NCI-H226 (cell line): Measurements from ENCODE around the gene MRPL54.

Source experiments
- DNase-seq: peaks from one replicate; pipeline ENCODE4 v3.0.0-alpha.2; 2015

MRPL54 gene

DNA sequence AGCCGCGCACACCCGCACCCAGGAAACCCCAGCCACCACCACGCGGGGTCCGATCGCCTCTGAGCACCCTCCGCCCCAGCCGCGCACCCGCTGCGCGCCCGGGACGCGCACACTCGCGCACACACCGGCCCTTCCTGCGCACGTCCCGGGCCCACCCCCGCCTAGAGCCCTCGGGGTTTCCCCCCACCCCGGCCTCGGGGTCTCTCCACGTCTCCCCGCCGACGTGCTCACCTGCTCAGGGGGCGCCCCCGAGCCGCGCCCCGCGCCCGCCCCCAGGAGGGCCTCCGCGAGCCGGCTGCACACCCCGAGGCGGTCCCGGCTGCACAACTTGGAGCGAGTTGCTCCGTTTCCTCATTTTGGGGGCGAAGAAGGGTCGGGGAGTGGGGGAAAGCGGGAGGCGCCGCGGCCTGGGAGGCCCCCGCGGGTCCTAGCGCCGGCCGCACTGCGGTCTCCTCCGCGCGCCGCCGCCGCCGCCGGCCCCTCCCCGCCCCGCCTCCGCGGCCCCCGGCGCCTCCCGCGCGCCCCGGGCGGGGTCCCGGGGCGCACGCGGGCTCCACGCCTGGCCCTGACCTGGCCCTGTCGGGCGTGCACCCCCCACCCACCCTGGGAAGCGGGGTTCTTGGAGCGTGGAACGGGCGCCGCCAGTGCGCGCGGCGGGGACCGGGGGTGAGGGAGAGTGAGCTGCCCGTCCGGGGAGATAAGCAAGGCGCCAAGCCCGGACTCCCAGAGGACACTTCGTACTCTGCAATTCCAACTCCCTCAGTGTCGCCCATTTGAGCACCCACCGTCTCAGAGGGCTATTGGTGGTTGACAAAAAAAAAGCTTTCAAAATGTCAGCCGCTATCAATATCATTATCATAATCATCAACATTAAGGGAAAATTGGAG, 23.7 kb downstream of the MRPL54 start, which contains the start of gene MATK:
Gene MATK, minus strand, starts transcription at position 444 of the 887 bp plus-strand sequence. CDS start 1,246 bp downstream, outside the sequence.
- DNase-seq, result no peak

- DNase-seq, result no peak
Observed at GRCh38 chr19:3788996-3789778, 26.7 kb downstream of the MRPL54 start.

GRCh38 chr19:3790209-3790734, 27.8 kb downstream of the MRPL54 start:
- DNase-seq, result no peak

- no peak for DNase-seq
Observed at GRCh38 chr19:3790941-3791340, 28.5 kb downstream of the MRPL54 start.

- no peak for DNase-seq
Observed at GRCh38 chr19:3792114-3792513, 29.6 kb downstream of the MRPL54 start.

DNA sequence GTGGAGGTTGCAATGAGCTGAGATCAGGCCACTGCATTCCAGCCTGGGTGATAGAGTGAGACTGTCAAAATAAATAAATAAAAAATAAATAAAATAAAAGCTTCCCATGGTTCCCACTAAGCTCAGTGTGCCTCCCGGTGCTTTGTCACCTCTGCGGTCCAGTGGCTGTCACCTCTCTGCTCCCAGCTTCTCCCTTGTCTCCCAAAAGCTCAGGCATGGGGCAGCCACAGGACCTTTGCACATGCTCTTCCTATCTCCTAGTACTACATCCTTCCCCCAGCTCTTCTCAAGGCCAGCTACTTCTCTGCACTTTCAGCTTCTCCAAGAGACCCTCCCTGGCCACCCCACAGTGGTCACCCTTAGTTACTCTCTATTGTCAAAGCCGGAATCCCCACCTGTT, 31.3 kb downstream of the MRPL54 start:
- no peak for DNase-seq

DNA sequence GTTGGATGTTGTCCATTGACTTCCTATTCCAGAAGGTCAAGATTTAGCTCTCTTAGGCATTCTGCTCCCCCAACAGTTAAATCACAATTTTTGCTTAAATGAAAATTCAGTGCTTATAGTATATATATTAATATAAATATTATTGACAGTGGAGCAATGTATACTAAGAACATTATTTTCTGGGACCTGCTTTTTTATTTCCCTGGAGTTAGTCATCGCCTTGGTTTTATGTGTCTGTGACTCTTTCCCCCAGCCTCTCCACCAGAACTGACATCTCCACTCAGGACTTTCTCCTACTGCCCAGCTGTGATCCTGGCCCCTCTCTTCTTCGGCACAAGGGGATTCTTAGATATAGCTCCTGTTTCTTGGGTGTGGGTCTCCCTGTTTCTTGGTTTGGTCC, 33.9 kb downstream of the MRPL54 start:
- no peak for DNase-seq

- DNase-seq, result no peak
Observed at GRCh38 chr19:3798137-3798536, 35.7 kb downstream of the MRPL54 start.

- no peak for DNase-seq
Observed at GRCh38 chr19:3800996-3801395, 38.5 kb downstream of the MRPL54 start.

- no peak for DNase-seq
Observed at GRCh38 chr19:3801412-3802096, 39.1 kb downstream of the MRPL54 start.

- DNase-seq, result no peak
Observed at GRCh38 chr19:3803114-3803888, 40.8 kb downstream of the MRPL54 start.

- no peak for DNase-seq
Observed at GRCh38 chr19:3803986-3804385, 41.5 kb downstream of the MRPL54 start.

DNA sequence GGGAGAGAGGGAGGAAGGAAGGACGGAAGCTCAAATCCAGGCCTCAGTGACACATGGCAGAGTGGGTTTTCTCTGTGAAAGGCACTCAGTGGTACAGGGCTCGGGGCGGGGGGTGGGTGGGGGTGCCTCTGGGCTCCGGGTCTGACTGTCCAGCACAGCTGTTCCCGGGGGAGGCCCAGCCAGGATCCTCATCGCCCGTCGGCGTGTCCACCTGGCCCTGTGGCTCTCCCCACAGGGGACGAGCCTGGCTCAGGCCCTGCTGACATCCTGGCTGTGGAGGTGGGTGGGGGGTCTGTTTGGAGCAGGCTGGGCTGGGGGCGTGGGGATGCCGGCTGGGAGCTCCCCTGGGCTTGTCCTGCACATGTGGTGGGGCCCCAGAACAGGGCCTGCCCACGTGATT, 41.9 kb downstream of the MRPL54 start:
- no peak for DNase-seq

GRCh38 chr19:3805859-3806258, 43.4 kb downstream of the MRPL54 start:
- DNase-seq, result no peak

DNA sequence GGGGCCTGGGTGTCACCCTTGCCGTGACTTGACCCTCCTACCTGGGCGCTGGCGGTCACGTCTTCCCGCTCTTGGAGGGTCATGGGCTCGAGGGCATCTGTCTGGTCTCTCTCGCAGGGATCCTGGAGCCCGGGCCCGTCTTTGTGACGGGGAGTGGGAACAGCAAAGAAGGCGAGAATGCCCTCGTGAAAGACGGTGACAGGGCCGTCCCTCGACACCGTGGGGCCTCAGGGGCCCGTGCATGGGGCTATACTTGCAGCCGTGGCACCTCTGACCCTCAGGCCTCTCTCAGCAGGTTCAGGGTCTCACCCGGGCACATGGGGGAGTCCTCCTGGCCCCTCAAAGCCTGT, 44.6 kb downstream of the MRPL54 start:
- DNase-seq, result no peak

DNA sequence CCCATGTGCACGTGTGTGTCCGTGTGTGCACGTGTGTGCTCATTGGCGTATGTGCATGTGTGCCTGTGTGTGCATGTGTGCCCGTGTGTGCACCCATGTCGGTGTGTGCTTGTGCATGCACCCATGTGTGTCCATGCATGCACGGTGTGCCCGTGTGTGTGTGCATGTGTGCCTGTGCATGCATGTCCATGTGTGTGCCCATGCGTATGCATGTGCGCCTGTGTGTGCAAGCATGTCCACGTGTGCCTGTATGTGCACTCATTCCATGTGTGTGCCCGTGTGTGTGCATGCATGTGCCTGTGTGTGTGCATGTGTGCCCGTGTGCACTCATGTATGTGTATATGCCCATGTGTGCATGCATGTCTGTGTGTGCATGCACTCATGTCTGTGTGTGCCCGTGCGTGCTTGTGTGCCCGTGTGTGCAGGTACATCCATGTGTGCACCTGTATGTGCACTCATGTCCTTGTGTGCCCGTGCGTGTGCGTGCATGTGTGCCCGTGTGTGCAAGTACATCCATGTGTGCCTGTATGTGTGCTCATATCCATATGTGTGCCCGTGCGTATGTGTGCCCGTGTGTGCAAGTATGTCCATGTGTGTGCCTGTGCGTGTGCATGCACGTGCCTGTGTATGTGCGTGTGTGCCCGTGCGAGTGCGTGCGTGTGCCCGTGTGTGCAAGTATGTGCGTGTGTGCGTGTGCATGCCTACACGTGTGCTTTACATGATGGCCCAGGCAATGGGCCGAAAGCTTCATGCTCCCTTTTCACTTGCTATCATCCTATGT, 45.3 kb downstream of the MRPL54 start:
- DNase-seq, result no peak

GRCh38 chr19:3808420-3809143, 46.1 kb downstream of the MRPL54 start:
- DNase-seq, result no peak

- no peak for DNase-seq
Observed at GRCh38 chr19:3809881-3810707, 47.6 kb downstream of the MRPL54 start.

GRCh38 chr19:3810708-3811355, 48.4 kb downstream of the MRPL54 start:
- no peak for DNase-seq
